ENCODE measurements around the gene VRK1. TPM values are rescaled to one million over a fixed set of nuclear protein-coding genes. Genes with fewer than 3 reads are reported as not detected.

Gene VRK1
- total and polyA plus RNA-seq, 7 experiments from 2014 or later: 28.5 to 52.2 (median 40.7) TPM

GRCh38 chr14:96754162-96754844, 42.9 kb upstream of the VRK1 start:
- ChIA-PET POLR2A (no interaction called here), CTCF (interaction anchor here (0.7 kb wide), 1 partner anchor 9 kb away, joined by 3 read pairs; no protein-coding TSS in a partner anchor)
- peaks cover 7 to 13% (median 8%) of the 10 kb centered on the region in 5 donors for H3K27me3 Mint-ChIP-seq
- ATAC-seq (no peak), DNase-seq (no peak)
- no peaks in the 10 kb centered on the region for H3K4me1 Mint-ChIP-seq
- Histone ChIP-seq H3K4me1 (ENCODE audit: control insufficient read depth in 2 of 2, insufficient read depth in 2 of 2, low read length in 2 of 2) (no peaks in the 10 kb centered on the region), H3K27me3 (ENCODE audit: control insufficient read depth in 2 of 2, insufficient read depth in 2 of 2, low read length in 2 of 2) (no peaks in the 10 kb centered on the region), H3K36me3 (ENCODE audit: control insufficient read depth in 2 of 3, insufficient read depth in 3 of 3, low read length in 3 of 3) (no peaks in the 10 kb centered on the region), H3K27ac (ENCODE audit: low read depth, low read length) (no peak overlapping the region), H3K4me3 (ENCODE audit: low read length) (no peak overlapping the region), H3K9me3 (ENCODE audit: control insufficient read depth in 2 of 3, low read length in 3 of 3) (no peaks in the 10 kb centered on the region)
- intact Hi-C loops (cut with micrococcal nuclease): no loop called here
- H3K9me3 Mint-ChIP-seq: no peaks in the 10 kb centered on the region
- no peak overlapping the region for H3K27ac Mint-ChIP-seq
- H3K4me3 Mint-ChIP-seq: no peak overlapping the region
- H3K36me3 Mint-ChIP-seq: no peaks in the 10 kb centered on the region

- Mint-ChIP-seq H3K27me3 (peaks cover 4 to 13% (median 8%) of the 10 kb centered on the region in 5 donors), H3K27ac (no peak overlapping the region), H3K36me3 (no peaks in the 10 kb centered on the region), H3K4me3 (no peak overlapping the region), H3K9me3 (no peaks in the 10 kb centered on the region), H3K4me1 (no peaks in the 10 kb centered on the region)
- no peaks in the 10 kb centered on the region for H3K9me3 ChIP-seq (ENCODE audit: control insufficient read depth in 2 of 3, low read length in 3 of 3)
- no peak for ATAC-seq
- H3K36me3 ChIP-seq (ENCODE audit: control insufficient read depth in 2 of 3, insufficient read depth in 3 of 3, low read length in 3 of 3): no peaks in the 10 kb centered on the region
- intact Hi-C loops (cut with micrococcal nuclease): no loop called here
- no peak for DNase-seq
- ChIA-PET POLR2A (no interaction called here), CTCF (no interaction called here)
- no peak overlapping the region for H3K4me3 ChIP-seq (ENCODE audit: low read length)
- no peaks in the 10 kb centered on the region for H3K27me3 ChIP-seq (ENCODE audit: control insufficient read depth in 2 of 2, insufficient read depth in 2 of 2, low read length in 2 of 2)
- no peak overlapping the region for H3K27ac ChIP-seq (ENCODE audit: low read depth, low read length)
- H3K4me1 ChIP-seq (ENCODE audit: control insufficient read depth in 2 of 2, insufficient read depth in 2 of 2, low read length in 2 of 2): no peaks in the 10 kb centered on the region
These were observed 42.4 kb upstream of the VRK1 start for GRCh38 chr14:96754845-96755184.

DNA sequence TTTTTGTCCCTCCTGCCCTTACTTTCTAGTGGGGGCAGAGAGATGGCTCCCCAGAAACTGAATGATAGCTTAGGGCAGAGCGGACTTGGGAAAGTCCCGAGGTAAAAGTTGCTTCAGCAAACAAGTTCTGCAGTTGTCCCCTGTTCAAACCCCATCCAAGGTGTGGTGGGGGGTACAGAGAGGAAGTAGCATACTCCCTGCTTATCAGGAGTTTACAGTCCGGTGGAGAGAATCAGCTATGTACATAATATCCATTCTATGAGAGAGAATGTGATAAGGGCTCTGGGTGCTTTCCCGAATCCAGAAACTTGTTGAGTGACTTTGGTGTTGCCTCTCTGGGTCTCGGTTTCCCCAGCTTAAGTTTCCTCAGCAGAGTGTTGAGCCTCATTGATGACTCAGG, 40.4 kb upstream of the VRK1 start:
- DNase-seq (no peak), ATAC-seq (no peak)
- Mint-ChIP-seq H3K27me3 (peaks cover 4 to 15% (median 8%) of the 10 kb centered on the region in 5 donors), H3K4me1 (no peaks in the 10 kb centered on the region), H3K9me3 (no peaks in the 10 kb centered on the region), H3K36me3 (no peaks in the 10 kb centered on the region), H3K4me3 (no peak overlapping the region), H3K27ac (no peak overlapping the region)
- no peaks in the 10 kb centered on the region for H3K4me1 ChIP-seq (ENCODE audit: control insufficient read depth in 2 of 2, insufficient read depth in 2 of 2, low read length in 2 of 2)
- no peaks in the 10 kb centered on the region for H3K36me3 ChIP-seq (ENCODE audit: control insufficient read depth in 2 of 3, insufficient read depth in 3 of 3, low read length in 3 of 3)
- intact Hi-C loops (cut with micrococcal nuclease): no loop called here
- POLR2A ChIA-PET: no interaction called here
- H3K9me3 ChIP-seq (ENCODE audit: control insufficient read depth in 2 of 3, low read length in 3 of 3): no peaks in the 10 kb centered on the region
- no peak overlapping the region for H3K27ac ChIP-seq (ENCODE audit: low read depth, low read length)
- no peak overlapping the region for H3K4me3 ChIP-seq (ENCODE audit: low read length)
- CTCF ChIA-PET: no interaction called here
- no peaks in the 10 kb centered on the region for H3K27me3 ChIP-seq (ENCODE audit: control insufficient read depth in 2 of 2, insufficient read depth in 2 of 2, low read length in 2 of 2)

GRCh38 chr14:96757456-96757855, 39.7 kb upstream of the VRK1 start:
- H3K27me3 ChIP-seq (ENCODE audit: control insufficient read depth in 2 of 2, insufficient read depth in 2 of 2, low read length in 2 of 2): no peaks in the 10 kb centered on the region
- H3K9me3 ChIP-seq (ENCODE audit: control insufficient read depth in 2 of 3, low read length in 3 of 3): no peaks in the 10 kb centered on the region
- Mint-ChIP-seq H3K4me3 (no peak overlapping the region), H3K27me3 (peaks cover 4 to 17% (median 8%) of the 10 kb centered on the region in 5 donors), H3K9me3 (no peaks in the 10 kb centered on the region), H3K27ac (no peak overlapping the region), H3K4me1 (peaks cover 0 to 2% (median 2%) of the 10 kb centered on the region in 7 donors), H3K36me3 (no peaks in the 10 kb centered on the region)
- CTCF ChIA-PET: no interaction called here
- POLR2A ChIA-PET: no interaction called here
- H3K36me3 ChIP-seq (ENCODE audit: control insufficient read depth in 2 of 3, insufficient read depth in 3 of 3, low read length in 3 of 3): no peaks in the 10 kb centered on the region
- DNase-seq (no peak), ATAC-seq (no peak)
- H3K4me1 ChIP-seq (ENCODE audit: control insufficient read depth in 2 of 2, insufficient read depth in 2 of 2, low read length in 2 of 2): no peaks in the 10 kb centered on the region
- H3K4me3 ChIP-seq (ENCODE audit: low read length): no peak overlapping the region
- intact Hi-C loops (cut with micrococcal nuclease): no loop called here
- no peak overlapping the region for H3K27ac ChIP-seq (ENCODE audit: low read depth, low read length)

DNA sequence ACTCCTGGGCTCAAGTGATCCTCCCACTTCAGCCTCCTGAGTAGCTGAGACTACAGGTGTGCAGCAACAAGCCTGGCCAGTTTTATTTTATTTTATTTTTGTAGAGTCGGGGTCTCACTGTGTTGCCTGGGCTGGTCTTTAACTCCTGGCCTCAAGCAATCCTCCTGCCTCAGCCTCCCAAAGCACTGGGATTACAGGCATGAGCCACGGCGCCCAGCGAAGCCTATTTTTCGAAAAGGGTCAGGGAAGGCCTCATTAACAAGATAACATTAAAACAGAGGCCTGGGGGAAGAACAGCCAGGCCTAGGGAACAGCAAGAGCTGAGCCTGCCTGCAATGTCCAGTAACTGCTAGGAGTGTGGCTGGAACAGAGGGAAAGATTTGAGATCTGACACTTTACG, 36.1 kb upstream of the VRK1 start:
- ChIA-PET POLR2A (no interaction called here), CTCF (no interaction called here)
- H3K36me3 Mint-ChIP-seq: no peaks in the 10 kb centered on the region
- ATAC-seq: no peak
- no peak overlapping the region for H3K4me3 Mint-ChIP-seq
- Histone ChIP-seq H3K4me1 (ENCODE audit: control insufficient read depth in 2 of 2, insufficient read depth in 2 of 2, low read length in 2 of 2) (no peaks in the 10 kb centered on the region), H3K4me3 (ENCODE audit: low read length) (no peak overlapping the region), H3K27me3 (ENCODE audit: control insufficient read depth in 2 of 2, insufficient read depth in 2 of 2, low read length in 2 of 2) (no peaks in the 10 kb centered on the region), H3K9me3 (ENCODE audit: control insufficient read depth in 2 of 3, low read length in 3 of 3) (no peaks in the 10 kb centered on the region), H3K36me3 (ENCODE audit: control insufficient read depth in 2 of 3, insufficient read depth in 3 of 3, low read length in 3 of 3) (no peaks in the 10 kb centered on the region), H3K27ac (ENCODE audit: low read depth, low read length) (no peak overlapping the region)
- peaks cover 3 to 6% (median 5%) of the 10 kb centered on the region in 7 donors for H3K4me1 Mint-ChIP-seq
- no peak for DNase-seq
- peaks cover 8 to 34% (median 13%) of the 10 kb centered on the region in 5 donors for H3K27me3 Mint-ChIP-seq
- H3K27ac Mint-ChIP-seq: no peak overlapping the region
- H3K9me3 Mint-ChIP-seq: peaks cover 0 to 2% (median 0%) of the 10 kb centered on the region in 11 donors
- intact Hi-C loops (cut with micrococcal nuclease): no loop called here

- no peaks in the 10 kb centered on the region for H3K36me3 ChIP-seq (ENCODE audit: control insufficient read depth in 2 of 3, insufficient read depth in 3 of 3, low read length in 3 of 3)
- intact Hi-C loops (cut with micrococcal nuclease): loop anchor here (1.0 kb wide), 1 partner anchor 35 kb away; the partner anchor contains the start of gene VRK1 (in 2 of the 2)
- H3K27me3 Mint-ChIP-seq: peaks cover 4 to 34% (median 9%) of the 10 kb centered on the region in 5 donors
- no peaks in the 10 kb centered on the region for H3K9me3 ChIP-seq (ENCODE audit: control insufficient read depth in 2 of 3, low read length in 3 of 3)
- H3K36me3 Mint-ChIP-seq: no peaks in the 10 kb centered on the region
- peak overlapping the region in 1 of 9 donors; percentile 73 for H3K27ac Mint-ChIP-seq
- peaks cover 0 to 3% (median 0%) of the 10 kb centered on the region in 11 donors for H3K9me3 Mint-ChIP-seq
- DNase-seq: peak in 7 of 9 donors; percentile 42 to 65 (median 52)
- no peak overlapping the region for H3K27ac ChIP-seq (ENCODE audit: low read depth, low read length)
- no peaks in the 10 kb centered on the region for H3K27me3 ChIP-seq (ENCODE audit: control insufficient read depth in 2 of 2, insufficient read depth in 2 of 2, low read length in 2 of 2)
- H3K4me1 ChIP-seq (ENCODE audit: control insufficient read depth in 2 of 2, insufficient read depth in 2 of 2, low read length in 2 of 2): no peaks in the 10 kb centered on the region
- ChIA-PET CTCF (no interaction called here), POLR2A (no interaction called here)
- peak overlapping the region; percentile 19 for H3K4me3 ChIP-seq (ENCODE audit: low read length)
- peaks cover 3 to 6% (median 5%) of the 10 kb centered on the region in 7 donors for H3K4me1 Mint-ChIP-seq
- peak overlapping the region in 9 of 10 donors; percentile 28 to 82 (median 64) for H3K4me3 Mint-ChIP-seq
- peak; percentile 92 for ATAC-seq
These were observed 34.5 kb upstream of the VRK1 start for GRCh38 chr14:96762650-96763049.

DNA sequence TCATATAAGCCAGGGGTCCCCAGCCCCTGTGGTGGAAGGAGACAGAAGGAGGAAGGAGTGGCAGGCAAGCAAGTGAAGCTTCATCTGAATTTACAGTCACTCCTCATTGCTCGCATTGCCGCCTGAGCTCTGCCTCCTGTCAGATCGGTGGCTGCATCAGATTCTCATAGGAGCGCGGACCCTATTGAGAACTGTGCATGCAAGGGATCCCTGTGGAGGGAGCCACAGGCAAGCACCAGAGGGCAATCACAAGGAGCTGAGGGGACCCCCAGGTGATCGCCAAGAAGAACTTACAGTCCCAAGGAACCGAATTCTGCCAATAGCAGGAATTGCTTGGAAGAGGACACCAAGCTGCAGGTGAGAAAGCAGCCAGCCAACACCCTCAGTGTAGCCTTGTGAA, 33.2 kb upstream of the VRK1 start:
- Mint-ChIP-seq H3K36me3 (no peaks in the 10 kb centered on the region), H3K4me1 (peaks cover 3 to 6% (median 5%) of the 10 kb centered on the region in 7 donors), H3K27ac (no peak overlapping the region), H3K4me3 (no peak overlapping the region), H3K27me3 (peaks cover 0 to 26% (median 13%) of the 10 kb centered on the region in 5 donors), H3K9me3 (peaks cover 0 to 3% (median 0%) of the 10 kb centered on the region in 11 donors)
- Histone ChIP-seq H3K36me3 (ENCODE audit: control insufficient read depth in 2 of 3, insufficient read depth in 3 of 3, low read length in 3 of 3) (no peaks in the 10 kb centered on the region), H3K4me3 (ENCODE audit: low read length) (no peak overlapping the region), H3K9me3 (ENCODE audit: control insufficient read depth in 2 of 3, low read length in 3 of 3) (no peaks in the 10 kb centered on the region), H3K4me1 (ENCODE audit: control insufficient read depth in 2 of 2, insufficient read depth in 2 of 2, low read length in 2 of 2) (no peaks in the 10 kb centered on the region), H3K27me3 (ENCODE audit: control insufficient read depth in 2 of 2, insufficient read depth in 2 of 2, low read length in 2 of 2) (no peaks in the 10 kb centered on the region), H3K27ac (ENCODE audit: low read depth, low read length) (no peak overlapping the region)
- POLR2A ChIA-PET: no interaction called here
- CTCF ChIA-PET: no interaction called here
- no peak for DNase-seq
- ATAC-seq: no peak
- intact Hi-C loops (cut with micrococcal nuclease): no loop called here

All from naive thymus-derived CD4-positive, alpha-beta T cell (primary cell).